Measurements from ENCODE around the gene PLEKHD1. TPM values are rescaled to one million over a fixed set of nuclear protein-coding genes. Genes with fewer than 3 reads are reported as not detected.
A peak's percentile ranks its signal among the peaks of the same experiment; 100 is the strongest.
"Not testable (repeated sequence)": the region's sequence is repeated elsewhere in the genome, so short reads cannot be mapped to it uniquely, and the experiment has no call there.

Gene PLEKHD1
- total RNA-seq (2014; rRNA removed) = 0.06 TPM in 1 of 2 replicates, not detected in the other
- polyA plus RNA-seq (2012) = not detected

DNA sequence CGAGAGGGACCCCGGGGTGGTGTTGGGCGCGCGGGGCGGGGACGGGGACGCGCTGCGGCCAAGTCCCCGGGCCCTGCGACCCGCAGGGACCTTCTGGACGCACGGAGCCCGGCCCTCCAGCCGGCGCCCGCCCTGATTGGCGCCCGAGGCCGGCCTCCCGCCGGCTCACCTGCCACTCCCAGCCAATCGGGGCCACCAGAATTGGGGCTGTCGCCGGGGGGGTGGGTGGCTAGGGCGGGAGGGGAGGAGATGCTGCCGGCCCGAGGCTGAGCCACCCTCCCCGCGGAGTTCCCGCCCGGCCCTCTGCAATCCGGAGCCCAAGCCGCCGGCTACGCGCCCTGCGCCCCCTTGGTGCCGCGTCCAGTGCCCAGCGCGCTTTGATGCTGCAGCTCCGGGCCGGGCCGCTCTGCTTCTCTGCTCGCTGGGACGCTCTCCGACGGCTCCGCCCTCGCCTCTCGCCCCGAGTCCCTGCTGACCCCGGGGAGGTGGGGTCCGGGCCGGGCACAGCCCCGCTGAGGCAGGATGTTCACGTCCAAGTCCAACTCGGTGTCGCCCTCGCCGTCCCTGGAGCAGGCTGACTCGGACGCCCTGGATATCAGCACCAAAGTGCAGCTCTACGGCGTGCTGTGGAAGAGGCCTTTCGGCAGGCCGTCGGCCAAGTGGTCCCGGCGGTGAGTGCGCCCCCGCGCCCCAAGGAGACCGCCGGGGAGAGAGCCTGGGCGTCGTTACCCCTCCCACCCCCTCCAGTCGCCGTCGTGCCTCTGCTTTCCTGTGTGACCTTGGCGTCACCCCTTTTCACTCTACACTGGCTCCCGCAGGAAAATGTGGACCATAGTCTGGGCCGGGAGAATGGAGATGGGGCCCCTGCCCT is at the start of gene PLEKHD1:
Gene PLEKHD1 (plus strand): TSS at position 285 of the 871 bp plus-strand sequence. CDS start 238 bp downstream, at position 523.
- no peak for DNase-seq (ENCODE audit: low read depth)

DNA sequence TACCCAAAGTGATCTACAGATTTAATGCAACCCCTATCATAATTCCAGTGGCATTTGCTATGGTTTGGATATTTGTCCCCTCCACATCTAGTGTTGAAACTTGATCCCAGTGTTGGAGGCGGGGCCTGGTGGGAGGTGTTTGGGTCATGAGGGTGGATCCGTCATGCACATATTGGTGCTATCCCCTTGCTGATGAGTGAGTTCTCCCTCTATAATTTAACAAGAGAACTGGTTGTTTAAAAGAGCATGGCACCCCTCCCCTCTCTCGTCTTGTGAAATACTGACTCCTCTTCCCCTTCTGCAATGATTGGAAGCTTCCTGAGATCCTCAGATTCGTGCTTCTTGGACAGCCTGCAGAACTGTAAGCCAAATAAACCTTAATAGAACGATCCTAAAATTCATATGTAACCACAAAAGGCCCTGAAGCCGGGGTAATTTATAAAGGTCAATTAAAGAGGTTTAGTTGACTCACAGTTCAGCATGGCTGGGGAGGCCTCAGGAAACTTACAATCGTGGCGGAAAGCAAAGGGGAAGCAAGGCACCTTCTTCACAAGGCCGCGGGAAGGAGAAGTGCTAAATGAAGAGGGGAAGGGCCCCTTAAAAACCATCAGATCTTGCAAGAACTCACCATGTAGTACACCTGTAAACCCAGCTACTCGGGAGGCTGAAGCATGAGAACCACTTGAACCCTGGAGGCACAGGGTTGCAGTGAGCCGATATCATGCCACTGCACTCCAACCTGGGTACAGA is 44.8 kb upstream of the PLEKHD1 start:
- DNase-seq (ENCODE audit: low read depth) = no peak

DNA sequence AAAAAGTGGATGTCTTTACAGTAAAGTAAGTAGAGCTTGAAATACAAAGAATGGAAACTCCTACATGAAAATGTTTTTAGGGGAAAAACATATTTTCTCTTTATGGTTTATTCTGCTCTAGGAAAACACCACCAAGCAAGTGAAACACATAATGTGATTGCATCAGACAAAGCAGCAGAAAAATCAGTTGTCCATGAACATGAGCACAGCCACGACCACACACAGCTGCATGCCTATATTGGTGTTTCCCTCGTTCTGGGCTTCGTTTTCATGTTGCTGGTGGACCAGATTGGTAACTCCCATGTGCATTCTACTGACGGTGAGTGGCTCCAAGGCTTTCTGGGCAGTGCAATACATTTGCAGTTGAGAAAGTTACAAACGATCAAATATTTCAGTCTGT is 42.6 kb upstream of the PLEKHD1 start:
- DNase-seq (ENCODE audit: low read depth) = no peak

DNA sequence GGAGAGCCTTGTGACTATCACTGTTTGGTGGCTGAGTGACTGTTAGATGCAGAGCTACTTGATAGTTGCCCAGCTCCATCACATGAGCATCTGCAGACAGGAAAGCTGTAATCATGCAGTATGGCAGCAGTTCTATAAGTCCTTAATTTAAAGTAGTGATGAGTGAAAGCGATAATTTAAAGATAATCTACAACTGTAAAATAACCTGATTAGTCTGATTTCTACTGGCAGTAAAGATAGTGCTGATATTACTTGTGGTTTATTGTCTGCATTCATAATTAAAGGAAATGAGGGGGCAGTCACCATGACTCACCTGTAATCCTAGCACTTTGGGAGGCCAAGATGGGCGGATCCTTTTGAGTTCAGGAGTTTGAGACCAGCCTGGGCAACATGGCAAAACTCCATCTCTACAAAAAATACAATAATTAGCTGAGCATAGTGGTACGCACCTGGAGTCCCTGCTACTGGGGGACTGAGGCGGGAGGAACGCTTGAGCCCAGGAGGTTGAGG is 41.2 kb upstream of the PLEKHD1 start:
- DNase-seq (ENCODE audit: low read depth) = no peak

DNA sequence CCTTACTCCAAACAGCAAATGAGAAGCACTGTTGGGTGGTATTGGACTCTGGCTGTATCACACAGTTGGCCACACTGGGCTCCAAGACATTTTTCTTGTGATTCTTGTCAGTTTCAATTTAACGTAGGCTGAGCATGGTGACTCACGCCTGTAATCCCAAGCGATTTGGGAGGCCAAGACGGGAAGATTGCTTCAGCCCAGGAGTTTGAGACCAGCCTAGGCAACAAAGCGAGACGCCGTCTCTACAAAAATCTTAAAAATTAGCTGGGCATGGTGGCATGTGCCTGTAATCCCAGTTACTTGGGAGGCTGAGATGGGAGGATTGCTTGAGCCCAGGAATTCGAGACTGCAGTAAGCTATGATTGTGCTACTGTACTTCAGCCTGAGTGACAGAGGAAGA is 35.3 kb upstream of the PLEKHD1 start:
- DNase-seq (ENCODE audit: low read depth) = no peak

DNA sequence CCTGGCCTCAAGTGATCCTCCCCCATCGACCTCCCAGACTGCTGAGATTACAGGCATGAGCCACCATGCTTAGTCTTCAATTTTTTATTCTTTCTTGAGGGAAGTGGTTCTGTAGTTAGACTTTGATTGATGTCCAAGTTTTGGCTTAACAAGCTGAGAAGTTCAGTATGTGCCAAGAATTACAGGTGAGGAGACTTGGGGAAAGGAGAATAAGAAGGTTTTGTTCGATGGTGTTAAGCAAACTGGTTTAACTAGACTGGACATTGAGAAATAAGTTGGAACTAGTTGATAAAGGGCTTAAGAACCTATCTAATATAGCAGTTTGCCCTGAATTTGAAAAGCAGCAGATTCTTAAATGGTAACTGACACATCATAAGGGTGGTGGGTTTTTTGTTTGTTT is 32.6 kb upstream of the PLEKHD1 start:
- DNase-seq (ENCODE audit: low read depth) = no peak

DNA sequence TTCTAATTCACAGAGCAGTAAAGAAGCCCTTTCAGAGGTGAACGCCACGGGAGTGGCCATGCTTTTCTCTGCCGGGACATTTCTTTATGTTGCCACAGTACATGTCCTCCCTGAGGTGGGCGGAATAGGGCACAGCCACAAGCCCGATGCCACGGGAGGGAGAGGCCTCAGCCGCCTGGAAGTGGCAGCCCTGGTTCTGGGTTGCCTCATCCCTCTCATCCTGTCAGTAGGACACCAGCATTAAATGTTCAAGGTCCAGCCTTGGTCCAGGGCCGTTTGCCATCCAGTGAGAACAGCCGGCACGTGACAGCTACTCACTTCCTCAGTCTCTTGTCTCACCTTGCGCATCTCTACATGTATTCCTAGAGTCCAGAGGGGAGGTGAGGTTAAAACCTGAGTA is 26.2 kb upstream of the PLEKHD1 start:
- no peak for DNase-seq (ENCODE audit: low read depth)

DNA sequence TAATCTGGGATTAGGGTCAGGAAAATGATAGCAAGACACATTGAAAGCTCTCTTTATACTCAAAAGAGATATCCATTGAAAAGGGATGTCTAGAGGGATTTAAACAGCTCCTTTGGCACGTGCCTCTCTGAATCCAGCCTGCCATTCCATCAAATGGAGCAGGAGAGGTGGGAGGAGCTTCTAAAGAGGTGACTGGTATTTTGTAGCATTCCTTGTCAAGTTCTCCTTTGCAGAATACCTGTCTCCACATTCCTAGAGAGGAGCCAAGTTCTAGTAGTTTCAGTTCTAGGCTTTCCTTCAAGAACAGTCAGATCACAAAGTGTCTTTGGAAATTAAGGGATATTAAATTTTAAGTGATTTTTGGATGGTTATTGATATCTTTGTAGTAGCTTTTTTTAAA is 25.4 kb upstream of the PLEKHD1 start:
- DNase-seq (ENCODE audit: low read depth) = no peak

DNA sequence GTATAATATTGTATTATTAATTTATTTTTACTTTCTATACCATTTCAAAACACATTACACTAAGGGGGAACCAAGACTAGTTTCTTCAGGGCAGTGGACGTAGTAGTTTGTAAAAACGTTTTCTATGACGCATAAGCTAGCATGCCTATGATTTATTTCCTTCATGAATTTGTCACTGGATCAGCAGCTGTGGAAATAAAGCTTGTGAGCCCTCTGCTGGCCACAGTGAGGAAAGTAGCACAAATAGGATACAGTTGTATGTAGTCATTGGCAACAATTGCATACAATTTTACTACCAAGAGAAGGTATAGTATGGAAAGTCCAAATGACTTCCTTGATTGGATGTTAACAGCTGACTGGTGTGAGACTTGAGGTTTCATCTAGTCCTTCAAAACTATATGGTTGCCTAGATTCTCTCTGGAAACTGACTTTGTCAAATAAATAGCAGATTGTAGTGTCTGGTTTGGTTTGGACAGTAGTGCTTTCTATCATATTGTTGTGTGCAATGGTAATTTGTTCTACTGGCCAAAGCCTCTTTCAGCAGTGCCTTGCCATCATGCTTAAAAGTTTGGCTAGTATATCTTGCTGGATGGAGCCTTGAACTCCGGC is 24.3 kb upstream of the PLEKHD1 start:
- DNase-seq (ENCODE audit: low read depth) = peak; percentile 88

DNA sequence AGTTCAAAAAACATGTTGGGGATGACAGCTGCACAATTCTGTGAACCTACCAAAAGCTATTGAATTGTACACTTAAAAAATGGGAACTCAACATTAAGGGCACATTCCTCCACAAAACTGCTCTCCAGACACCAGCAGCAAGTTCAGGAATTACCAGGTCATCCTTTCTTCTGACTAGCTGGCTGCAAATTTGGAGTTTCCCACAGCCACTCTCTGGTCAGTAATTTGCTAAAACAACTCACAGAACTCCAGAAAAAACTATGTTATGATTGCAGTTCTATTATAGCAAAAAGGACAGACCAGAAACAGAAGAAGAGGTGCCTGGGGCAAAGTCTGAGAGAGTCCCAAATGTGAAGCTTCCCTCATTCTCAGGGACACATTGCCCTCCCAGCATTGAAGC is 20.1 kb upstream of the PLEKHD1 start:
- DNase-seq (ENCODE audit: low read depth) = no peak

DNA sequence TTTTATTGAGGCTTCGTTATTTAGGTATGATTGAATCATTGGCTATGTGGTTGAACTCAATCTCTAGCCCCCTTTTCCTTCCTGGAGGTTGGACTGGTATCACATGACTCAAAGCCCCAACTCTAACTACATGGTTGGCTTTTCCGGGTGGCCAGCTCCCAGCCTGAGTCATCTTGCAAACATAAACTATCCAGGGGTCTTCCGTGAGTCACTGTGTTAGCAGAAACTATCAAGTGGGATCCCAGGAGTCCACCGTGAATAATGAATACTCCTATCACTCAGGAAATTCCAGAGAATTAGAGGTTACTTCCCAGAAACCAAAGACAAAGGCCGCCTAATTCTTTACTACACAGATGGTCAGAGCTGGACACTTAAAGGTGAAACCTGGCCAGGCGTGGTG is 19.7 kb upstream of the PLEKHD1 start:
- peak; percentile 7 for DNase-seq (ENCODE audit: low read depth)

DNA sequence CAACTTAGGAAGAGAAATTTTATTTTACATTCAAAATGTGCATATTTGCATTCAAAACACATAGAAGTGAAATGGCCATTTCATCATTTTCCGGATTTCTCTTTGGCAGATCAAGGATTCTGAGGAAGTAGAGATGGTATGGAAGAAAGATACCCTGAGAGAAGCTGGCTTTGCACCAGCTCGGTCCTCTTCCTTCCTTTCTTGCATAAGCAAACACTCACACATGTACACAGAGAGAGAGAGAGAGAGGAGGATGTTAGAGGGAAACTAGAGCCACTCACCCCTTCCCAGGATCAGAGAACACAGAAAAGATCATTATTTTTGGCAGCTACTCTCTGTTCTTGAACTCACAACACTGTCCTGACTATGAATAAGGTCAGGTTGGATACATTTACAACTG is 15.6 kb upstream of the PLEKHD1 start:
- no peak for DNase-seq (ENCODE audit: low read depth)

DNA sequence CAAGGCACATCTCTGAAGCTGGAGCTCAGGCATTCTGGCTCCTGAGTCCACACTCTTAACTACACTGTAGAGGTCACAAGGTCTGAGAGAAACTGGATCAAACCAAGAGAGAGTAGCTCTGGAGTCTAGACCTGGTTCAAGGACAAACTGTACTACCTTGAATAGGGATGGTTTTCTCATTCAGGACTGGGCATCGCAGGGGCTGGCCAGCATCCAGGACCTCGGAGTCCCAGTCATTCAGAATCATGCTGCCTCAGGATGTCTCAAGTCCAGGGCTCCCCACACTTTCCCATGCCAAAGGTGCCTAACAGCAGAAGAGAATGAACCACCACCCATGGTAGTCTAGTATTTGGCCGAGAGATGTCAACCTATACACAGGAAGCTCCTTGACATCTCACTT is 13.1 kb upstream of the PLEKHD1 start:
- DNase-seq (ENCODE audit: low read depth) = no peak

DNA sequence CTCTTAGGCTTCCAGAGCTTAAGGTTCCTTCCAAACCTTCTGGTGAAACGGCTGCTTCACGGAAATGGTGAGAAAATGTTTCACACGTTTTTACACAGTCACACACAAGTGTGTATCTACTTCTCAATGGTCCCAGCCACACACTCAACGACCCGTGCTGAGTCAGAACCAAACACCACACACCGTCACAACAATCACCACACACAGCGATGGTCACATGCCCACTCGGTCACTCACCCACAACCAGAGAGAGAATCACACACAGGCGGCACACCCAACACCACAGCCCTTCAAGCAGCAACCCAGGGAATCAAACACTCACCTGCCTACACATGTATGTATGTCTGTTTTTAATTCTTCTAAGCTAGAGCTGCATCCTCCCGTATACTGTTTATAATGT is 12.6 kb upstream of the PLEKHD1 start:
- DNase-seq (ENCODE audit: low read depth) = no peak

DNA sequence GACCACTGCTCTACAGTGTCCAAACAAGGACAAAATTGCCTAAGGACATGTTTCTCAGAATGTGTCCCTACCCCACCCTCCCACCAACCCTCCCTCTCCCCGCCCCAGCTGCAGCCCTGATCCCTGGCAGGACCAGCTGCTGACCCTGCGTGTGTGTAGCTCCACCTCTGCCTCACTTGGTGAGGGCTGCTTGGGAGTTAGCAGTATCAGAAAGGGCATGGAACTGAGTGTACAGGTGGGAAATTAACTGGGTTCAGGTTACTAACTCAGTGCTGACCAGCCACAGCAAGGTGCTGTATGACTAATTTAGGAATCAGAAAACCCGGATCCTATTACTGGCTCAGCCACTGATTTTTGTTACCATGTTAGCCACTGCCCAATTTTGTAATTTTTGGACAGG is 11.3 kb upstream of the PLEKHD1 start:
- no peak for DNase-seq (ENCODE audit: low read depth)

DNA sequence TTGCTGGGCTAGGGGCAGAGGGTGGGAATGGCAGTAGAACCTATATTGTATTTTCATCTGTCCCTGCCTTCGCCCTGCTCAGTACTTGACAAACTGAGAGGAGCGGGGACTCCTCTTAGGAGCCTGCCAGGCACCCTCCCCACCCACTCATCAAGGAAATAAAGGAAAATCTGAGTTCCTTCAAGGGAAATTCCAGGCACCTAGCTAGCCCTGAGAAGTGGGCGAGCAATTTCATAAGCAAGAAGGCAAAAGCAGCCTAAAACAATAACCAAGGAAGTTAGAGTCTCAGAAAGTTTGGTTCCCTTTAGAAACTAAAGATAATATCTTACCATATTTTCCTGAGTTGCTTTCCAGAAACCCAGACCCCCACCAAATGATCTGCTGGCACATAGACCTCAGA is 10.6 kb upstream of the PLEKHD1 start:
- DNase-seq (ENCODE audit: low read depth) = no peak

DNA sequence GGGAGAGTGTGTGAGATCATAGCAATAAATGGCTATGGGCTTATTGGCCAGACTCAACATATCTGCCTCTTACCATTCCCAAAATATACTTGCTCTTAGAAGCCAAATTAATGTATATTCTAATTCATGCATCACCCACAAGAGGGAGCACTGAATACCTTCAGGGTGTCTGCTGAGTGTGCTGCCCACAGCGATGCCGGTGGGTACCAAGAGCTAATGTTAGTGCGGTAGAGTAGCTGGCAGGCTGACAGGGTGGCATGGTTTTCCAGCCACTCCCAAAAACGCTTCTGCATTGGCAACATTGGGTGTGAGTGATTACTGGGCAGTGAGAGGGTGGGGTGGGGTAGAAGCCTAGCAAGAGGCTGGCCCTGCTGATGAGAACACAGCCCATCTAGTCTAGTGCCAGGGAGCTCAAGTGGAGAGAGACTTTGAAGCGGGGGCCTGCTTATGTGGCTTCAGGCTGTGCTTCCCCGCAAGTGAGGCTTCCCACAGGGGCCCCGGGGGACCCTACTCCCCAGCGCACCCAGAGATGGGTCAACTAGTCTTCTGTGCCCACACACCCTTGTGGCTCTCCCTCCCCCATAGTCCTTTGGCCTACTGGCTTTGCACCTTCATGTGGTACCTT is 9.2 kb upstream of the PLEKHD1 start:
- DNase-seq (ENCODE audit: low read depth) = peak; percentile 39

DNA sequence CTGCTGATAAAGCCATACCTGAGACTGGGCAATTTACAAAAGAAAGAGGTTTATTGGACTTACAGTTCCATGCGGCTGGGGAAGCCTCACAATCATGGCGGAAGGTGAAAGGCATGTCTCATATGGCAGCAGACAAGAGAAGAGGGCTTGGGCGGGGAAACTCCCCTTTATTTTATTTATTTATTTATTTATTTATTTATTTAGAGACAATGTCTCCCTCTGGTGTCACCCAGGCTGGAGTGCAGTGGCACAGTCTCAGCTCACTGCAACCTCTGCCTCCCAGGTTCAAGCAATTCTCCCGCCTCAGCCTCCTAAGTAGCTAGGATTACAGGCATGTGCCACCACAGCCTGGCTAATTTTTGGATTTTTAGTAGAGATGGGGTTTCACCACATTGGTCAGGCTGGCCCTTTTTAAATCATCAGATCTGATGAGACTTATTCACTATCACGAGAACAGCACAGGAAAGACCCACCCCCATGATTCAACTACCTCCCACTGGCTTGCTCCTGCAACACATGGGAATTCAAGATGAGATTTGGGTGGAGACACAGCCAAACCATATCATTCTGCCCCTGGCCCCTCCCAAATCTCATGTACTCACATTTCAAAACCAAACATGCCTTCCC is 7.6 kb upstream of the PLEKHD1 start:
- not testable (repeated sequence) for DNase-seq (ENCODE audit: low read depth)

DNA sequence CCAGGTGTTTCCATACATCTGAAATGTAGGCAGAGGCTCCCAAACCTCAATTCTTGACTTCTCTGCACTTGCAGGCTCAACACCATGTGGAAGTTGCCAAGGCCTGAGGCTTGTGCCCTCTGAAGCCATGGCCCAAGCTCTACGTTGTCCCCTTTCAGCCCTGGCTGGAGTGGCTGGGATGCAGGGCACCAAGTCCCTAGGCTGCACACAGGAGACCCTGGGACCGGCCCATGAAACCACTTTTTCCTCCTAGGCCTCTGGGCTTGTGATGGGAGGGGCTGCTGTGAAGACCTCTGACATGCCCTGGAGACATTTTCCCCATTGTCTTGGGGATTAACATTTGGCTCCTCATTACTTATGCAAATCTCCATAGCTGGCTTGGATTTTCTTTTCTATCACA is 6.5 kb upstream of the PLEKHD1 start:
- DNase-seq (ENCODE audit: low read depth) = not testable (repeated sequence)

DNA sequence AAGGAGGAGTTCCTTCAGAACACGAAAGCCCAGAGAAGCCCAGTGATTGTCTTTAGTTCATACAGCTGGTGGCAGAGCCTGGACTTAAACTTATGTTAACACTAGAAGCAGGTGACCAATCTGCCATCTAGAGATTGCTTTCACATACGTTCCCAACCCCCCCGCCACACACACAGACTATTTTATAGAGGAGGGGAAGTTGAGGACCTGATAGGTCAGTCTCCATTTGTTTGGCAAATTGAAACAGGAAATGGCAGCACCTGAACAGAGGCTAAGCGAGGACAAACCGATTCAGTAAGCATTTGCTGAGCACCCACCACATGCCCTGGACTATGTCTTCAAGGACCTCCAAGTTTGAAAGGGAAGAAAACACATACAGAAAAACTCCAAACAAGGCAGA is 4.8 kb upstream of the PLEKHD1 start:
- DNase-seq (ENCODE audit: low read depth) = no peak

DNA sequence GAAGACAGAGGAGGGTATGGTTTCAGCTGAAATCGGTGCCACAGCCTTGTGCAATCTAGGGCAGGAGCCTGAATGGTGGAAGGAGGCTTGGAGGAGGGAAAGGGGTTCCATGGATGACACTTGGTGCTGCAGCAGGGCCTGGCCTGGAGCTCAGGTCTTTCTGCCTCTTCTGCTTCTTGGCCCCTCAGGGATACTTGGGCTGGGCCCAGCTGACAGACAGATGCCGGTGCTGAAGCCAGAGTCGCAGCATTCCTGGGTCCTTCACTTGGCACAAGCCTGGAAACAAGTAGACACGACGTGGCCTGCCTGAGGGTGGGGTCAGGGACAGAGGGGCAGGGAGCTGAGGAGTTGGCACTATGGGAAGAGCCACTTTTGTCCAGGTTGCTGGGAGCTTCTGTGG is 4.4 kb upstream of the PLEKHD1 start:
- no peak for DNase-seq (ENCODE audit: low read depth)
